ENCODE measurements around the gene LIN37.
A peak's percentile ranks its signal among the peaks of the same experiment; 100 is the strongest.

The LIN37 gene

DNA sequence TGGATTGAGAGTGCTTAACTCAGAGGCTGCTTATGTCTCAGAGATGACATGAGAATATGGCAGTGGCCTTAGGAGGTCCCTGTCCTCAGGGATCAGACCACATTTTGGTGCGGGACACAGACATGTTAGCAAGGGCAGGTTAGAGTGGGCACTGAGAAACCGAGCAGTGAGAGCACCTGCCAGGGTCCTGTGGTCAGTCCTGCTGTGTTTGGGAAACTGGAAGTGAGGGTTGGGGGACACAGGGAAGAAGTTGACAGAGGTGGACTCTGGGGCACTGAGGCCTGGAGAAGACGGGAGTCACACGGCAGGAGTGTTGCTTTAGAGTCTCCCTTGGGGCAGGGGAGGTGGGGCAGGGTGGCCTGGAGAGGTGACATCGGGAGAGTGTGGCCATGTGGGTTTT is 13.5 kb upstream of the LIN37 start:
- FAIRE-seq (no peak), DNase-seq (ENCODE audit: low spot score) (no peak)

DNA sequence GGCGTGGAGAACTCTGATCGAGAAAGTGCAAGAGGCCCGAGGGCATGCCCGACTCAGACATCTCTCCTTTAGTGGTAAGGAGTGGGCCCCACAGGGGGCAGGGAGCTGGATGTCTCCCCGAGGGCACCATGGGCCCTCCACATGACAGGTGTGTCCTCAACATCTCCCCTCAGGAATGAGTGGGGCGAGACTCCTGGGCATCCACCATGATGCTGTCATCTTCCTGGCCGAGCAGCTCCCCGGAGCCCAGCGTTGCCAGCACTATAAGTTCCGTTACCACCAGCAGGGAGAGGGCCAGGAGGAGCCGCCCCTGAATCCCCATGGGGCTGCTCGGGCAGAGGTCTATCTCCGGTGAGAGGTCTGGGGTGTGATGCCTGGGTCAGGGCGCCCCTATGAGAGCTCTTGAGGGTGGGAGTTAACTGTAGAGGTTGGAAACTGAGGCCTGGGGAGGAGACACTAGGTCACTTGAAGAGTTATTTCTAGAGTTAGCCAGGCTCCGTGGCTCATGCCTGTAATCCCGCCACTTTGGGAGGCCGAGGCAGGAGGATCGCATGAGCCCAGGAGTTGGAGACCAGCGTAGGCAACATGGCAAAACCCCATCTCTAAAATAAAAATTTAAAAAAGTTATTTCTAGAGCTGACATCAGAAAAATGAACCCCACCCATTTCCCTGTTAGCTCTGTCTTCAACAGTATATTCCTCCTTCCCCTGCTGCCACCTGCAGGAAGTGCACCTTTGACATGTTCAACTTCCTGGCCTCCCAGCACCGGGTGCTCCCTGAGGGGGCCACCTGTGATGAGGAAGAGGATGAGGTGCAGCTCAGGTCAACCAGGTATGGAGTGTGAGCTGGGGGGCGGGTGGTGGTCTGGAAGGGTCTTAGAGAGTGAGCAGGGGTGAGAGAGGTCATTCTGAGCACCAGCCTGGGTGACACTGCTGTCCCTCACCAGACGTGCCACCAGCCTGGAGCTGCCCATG is 11.2 kb upstream of the LIN37 start:
- DNase-seq (ENCODE audit: low spot score), result no peak
- FAIRE-seq, result no peak

DNA sequence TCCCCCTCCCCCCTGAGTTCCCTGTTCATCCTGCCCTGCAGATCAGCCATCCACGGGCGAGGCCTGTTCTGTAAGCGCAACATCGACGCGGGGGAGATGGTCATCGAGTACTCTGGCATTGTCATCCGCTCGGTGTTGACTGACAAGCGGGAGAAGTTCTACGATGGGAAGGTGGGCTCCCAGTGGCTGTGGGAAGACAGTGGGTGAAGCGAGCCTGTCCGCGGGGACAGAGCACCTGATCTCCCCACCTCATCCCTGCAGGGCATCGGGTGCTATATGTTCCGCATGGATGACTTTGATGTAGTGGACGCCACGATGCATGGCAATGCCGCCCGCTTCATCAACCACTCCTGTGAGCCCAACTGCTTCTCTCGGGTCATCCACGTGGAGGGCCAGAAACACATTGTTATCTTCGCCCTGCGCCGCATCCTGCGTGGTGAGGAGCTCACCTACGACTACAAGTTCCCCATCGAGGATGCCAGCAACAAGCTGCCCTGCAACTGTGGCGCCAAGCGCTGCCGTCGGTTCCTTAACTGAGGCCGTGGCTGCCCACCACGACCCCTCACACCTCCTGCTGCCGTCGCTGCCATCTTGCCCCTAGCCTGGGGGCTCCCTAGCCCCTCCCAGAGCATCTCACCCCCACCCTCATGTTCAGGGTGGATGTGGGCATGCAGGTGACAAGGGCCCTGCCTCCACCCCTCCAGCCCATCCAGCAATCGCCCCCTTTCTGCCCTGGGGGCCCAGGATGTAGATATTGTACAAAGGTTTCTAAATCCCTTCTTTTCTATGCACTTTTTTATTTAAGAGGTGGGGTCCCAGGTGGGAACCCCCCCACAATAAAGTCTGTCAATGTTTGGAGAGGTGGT is 10.1 kb upstream of the LIN37 start:
- FAIRE-seq (no peak), DNase-seq (ENCODE audit: low spot score) (no peak)

DNA sequence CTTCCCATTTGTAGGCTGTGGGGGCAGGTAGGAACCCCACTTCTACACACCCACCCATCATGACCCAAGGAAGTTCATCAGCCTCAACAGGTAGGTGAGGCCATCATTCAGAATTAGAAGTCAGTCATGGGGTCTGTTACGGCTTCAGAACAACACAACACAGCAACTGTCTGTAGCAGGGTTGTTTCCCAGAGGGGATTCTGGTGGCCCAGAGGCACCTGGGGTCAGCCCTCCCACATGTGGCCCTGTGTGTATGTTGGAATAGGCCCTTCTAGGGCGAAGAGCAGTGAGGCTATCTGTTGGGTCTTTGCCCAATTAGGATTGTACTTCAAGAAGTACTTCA is 9.5 kb upstream of the LIN37 start:
- FAIRE-seq (no peak), DNase-seq (ENCODE audit: low spot score) (no peak)

GRCh38 chr19:35739275-35740107 is 8.9 kb upstream of the LIN37 start:
- FAIRE-seq (no peak), DNase-seq (ENCODE audit: low spot score) (no peak)

GRCh38 chr19:35740108-35740422 is 8.3 kb upstream of the LIN37 start:
- DNase-seq (ENCODE audit: low spot score), result no peak
- no peak for FAIRE-seq

GRCh38 chr19:35740423-35741202 is 7.8 kb upstream of the LIN37 start:
- DNase-seq (ENCODE audit: low spot score), result peak; percentile 81
- peak; percentile 45 for FAIRE-seq

- no peak for FAIRE-seq
These were observed 7.2 kb upstream of the LIN37 start for GRCh38 chr19:35741203-35741515.

DNA sequence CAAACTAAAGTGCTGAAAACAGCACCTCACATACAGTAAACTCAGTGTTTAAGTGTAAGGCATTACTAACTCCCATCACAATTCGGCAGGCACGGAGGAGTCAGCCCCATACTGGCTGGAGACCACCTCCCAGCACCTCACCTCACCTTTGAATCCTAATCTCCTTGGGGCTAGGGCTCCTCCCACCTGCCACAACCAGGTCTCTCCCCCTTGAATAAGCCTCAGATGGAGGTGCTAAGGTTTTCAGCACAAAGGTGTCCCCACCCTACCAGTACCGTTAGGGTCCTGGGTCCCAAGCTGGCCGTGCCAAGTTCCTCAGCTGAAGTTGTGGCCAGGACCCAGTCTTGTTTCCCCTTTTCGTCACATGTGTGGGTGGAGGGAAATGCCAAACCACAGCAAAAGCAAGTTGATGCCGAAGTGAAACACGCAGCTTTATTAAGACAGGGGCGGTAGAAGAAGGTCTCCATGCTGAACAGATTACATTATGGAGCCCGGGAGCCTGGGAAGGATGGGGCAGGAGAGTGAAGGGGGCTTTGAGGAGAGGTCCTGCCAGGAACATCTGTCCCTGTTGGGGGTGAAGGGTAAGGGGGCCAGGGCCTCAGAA is 6.2 kb upstream of the LIN37 start, which contains the start of gene IGFLR1:
TSS of gene IGFLR1 (minus strand) at position 332 of the 604 bp plus-strand sequence. CDS start 1,272 bp downstream, outside the sequence.
- FAIRE-seq (no peak), DNase-seq (ENCODE audit: low spot score) (no peak)

More at GRCh38 chr19:35741203-35741515, 7.2 kb upstream of the LIN37 start:
- DNase-seq (ENCODE audit: low spot score), result no peak

DNA sequence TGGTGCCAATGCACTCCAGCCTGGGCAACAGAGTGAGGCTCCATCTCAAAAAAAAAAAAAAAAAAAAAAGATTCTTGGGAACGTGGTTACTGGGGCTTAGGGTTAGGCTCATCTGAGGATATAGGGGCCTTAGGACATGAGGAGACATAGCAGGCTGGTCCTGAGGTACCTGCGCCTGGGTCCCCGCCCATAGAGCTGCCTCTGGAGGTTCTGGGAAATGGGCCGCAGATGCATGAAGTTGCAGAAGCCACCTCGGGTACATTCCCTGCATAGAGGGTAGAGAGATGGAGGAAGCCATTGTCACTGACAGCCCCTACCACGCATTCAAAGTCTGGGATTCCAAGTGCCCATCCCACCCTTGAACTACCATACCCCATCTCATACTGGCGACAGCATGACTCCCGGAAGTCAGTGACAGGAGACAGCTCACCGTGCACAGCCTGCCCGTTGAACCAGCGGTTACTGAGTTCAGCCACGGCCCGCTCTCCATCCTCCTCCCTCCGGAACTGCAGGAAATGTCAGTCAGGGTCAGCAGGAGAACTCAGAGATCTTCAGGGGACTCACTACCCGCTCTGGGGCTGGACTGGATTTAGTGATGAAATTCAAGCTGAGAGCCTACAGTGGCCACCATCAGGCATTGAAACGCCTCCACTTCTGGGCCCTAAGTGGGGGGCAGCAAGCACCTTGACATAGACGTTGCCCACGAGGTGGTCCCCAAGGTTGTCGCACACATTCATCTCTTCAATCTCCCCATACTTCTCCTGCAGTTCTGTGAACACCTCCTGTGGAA is 4.5 kb upstream of the LIN37 start:
- no peak for DNase-seq (ENCODE audit: low spot score)
- FAIRE-seq, result no peak

DNA sequence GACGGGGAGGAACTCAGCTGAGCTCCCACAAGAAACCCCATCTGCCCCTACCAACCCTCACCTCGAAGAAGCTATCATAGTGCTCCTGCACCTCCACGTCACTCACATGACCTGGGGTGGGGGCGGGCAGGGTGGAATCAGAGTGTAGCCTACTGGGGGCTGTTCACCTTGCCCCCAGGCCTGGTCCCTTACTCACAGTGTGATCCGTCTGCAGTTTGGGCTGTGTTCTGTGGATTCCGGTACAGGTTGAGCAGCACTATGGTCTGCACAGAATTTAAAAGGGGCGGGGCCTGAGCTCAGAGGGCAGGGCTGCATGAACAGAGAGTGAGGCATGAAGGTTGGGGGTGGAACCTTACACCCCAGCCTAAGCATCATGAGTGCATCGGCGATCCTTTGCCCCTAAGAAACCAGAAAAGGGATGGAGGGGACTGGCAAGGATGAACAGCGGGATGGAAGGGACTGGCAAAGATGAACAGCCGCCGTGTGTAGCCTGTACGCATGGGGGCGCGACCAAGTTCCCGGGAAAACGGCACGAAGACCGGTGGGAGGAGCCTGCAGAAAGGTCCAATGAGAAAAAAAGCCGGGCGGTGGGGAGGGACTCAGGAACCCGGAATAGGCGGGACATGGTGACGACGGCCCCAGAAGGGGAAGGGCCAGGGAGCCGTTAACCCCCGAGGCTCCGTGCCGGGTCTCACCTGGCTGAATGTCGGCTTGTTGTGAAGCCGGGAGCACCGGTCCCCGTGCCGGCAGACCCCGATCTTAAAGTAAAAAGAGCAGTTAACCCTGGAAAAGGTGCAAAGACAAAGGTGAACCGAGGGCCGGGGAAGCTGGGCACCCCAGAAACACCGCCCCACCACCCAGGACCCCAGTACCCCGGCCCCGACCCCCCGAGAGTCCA is 3.7 kb upstream of the LIN37 start:
- peak; percentile 82 for DNase-seq (ENCODE audit: low spot score)
- FAIRE-seq, result peak; percentile 38

DNA sequence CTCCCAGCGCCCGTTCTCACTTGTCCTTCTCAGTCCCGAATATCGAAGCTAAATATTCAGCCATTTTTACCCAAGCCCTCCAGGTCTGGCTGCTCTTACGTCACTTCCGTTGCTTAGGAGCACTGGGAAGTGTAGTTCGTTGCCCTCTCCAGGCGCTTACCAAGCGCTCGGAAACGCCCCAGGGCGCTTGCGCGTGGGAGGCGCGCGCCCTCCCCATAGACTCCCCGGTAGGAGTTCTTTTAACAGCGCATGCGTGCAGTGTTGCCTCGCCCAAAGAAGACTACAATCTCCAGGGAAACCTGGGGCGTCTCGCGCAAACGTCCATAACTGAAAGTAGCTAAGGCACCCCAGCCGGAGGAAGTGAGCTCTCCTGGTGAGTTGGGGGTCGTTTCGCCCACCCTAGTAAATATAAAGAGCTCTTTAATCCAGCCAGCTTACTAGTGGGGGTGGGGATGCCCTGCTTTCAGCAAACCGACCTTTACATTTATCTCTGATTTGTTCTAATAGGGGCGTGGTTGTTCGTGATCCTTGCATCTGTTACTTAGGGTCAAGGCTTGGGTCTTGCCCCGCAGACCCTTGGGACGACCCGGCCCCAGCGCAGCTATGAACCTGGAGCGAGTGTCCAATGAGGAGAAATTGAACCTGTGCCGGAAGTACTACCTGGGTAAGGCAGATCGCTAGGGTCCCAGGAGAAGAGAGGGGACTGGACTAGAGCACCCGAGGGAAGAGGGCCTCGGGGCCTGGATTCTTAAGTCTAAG is 2.9 kb upstream of the LIN37 start, which contains the start of the genes PSENEN and U2AF1L4:
TSS of gene PSENEN (plus strand) at position 324 of the 759 bp plus-strand sequence. CDS start at position 604, 280 bp downstream.
TSS of gene U2AF1L4 (minus strand) at position 91 of the 759 bp plus-strand sequence. CDS start at position 64, 27 bp downstream.
- FAIRE-seq (peak; percentile 83), DNase-seq (ENCODE audit: low spot score) (peak; percentile 95)

DNA sequence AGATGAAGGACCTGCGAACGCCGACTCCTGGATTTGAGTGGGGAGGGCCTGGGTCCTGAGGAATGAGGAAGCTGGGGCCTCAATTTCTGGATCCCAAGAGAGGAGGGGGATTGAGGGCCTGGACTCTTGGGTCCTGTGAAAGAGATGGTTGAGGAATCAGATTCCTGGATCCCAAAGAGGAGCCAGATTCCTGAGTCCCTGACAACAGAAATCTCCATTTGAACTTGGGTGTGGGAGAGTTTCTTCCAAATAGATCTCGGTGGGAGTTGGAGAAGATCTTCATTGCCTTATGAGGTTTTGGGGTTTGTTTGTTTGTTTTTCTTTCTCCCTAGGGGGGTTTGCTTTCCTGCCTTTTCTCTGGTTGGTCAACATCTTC is 2.3 kb upstream of the LIN37 start:
- no peak for DNase-seq (ENCODE audit: low spot score)
- FAIRE-seq, result no peak

- DNase-seq (ENCODE audit: low spot score), result no peak
- no peak for FAIRE-seq
These were observed 1.8 kb upstream of the LIN37 start for GRCh38 chr19:35746531-35746930.

- no peak for FAIRE-seq
- no peak for DNase-seq (ENCODE audit: low spot score)
These were observed 1.8 kb downstream of the LIN37 start for GRCh38 chr19:35750167-35750566.

DNA sequence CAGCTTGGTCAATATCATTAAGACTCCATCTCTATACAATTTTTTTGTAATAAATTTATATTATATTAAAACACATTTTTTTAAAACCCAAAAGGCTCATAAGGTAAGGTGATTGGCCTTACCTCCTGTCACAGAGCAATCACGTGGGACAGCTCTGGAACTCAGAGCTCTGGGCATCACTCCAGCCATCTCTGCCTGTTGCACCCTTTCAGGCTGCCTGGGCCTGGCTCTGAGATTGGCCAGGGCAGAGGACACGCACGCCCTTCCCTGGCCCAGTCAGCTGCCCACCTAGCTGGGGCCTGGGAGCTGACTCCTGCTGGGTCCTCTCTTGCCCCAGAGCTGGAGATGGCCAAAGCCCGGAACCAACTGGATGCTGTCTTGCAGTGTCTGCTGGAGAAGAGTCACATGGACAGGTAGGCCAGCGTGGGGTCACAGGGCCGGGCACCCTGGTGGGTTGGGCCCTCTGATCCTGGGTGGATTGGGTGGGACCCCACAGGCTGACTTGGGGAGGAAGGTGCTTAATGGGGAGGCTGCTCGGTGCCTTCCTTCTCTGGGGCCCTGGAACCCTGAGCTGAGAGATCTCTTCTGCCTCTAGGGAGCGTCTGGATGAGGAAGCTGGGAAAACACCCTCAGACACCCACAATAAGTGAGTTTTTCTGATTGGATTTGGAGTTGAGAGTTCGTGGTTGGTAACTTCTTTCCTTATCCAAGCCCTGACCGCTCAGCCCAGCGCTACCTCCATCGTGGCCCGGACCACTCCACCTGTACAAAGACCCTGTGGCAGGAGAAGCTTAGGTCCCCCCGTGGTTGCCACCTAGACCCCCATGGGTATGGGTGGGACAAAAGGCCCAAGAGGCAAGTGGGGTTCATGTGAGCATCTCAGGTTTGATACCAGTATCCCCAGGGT is 3.7 kb downstream of the LIN37 start:
- FAIRE-seq (no peak), DNase-seq (ENCODE audit: low spot score) (no peak)
